T1000 (cell line): ENCODE data around the gene CNIH3.
"Not testable (repeated sequence)": the region's sequence is repeated elsewhere in the genome, so short reads cannot be mapped to it uniquely, and the experiment has no call there.

Experiments
- DNase-seq: peaks from one replicate; lab custom pipeline; 2025; ENCODE audit warnings: mixed read lengths; lab: John Stamatoyannopoulos, UW

The CNIH3 gene

GRCh38 chr1:224643653-224644052, 27.5 kb downstream of the CNIH3 start:
- no peak for DNase-seq

DNA sequence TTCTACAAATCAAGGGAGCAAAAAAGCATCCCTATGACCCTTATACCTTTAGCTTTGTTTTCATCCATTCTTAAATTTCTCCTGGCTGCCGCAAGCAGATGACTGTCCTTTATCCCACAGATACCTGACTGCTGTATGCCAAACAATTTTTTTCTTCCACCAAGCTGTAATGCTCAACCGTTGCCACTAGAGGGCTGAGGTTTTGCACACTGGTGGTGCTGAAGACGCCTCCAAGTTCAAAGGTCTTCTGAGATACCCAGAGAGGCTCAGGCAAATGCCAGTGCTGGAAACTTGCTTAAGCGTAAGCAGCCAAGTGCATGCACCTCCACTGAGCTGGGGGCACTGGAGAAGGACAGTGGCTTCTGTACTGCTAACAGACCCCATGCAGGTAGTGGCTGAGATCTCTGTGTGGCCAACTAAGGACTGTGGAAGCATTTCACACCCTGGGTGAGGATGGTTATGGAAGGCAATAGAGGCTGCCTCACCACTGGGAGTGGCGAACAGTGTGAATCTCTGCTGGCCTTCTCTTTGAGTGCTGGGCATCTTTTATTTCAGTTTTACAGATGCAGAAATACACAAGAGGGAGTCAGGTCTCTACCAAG, 28.5 kb downstream of the CNIH3 start:
- peak; percentile 16 for DNase-seq

GRCh38 chr1:224647449-224647848, 31.3 kb downstream of the CNIH3 start:
- DNase-seq = no peak

DNA sequence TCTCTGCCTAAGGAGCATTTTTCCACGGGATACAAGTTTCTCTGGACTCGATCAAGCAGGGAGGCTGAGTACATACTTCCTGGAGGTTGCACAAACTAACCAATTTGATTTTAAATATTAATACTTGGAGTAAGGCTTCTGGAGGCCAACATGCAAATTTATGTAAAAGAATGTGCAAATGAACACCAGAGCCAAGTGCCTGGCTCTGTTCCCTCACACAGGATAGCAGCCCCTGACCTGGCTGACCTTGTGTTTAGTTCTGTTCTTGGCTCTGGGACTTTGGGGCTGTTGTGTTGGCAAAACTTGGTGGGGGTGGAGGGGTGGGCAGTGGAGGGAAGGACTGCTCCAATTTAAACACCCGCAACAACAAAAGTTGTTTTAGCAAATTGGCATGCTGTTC, 34.2 kb downstream of the CNIH3 start:
- no peak for DNase-seq

- no peak for DNase-seq
Observed at GRCh38 chr1:224651188-224651587, 35.1 kb downstream of the CNIH3 start.

- no peak for DNase-seq
Observed at GRCh38 chr1:224656392-224656791, 40.3 kb downstream of the CNIH3 start.

- DNase-seq = no peak
Observed at GRCh38 chr1:224660074-224660473, 44.0 kb downstream of the CNIH3 start.

- no peak for DNase-seq
Observed at GRCh38 chr1:224662870-224663269, 46.8 kb downstream of the CNIH3 start.

DNA sequence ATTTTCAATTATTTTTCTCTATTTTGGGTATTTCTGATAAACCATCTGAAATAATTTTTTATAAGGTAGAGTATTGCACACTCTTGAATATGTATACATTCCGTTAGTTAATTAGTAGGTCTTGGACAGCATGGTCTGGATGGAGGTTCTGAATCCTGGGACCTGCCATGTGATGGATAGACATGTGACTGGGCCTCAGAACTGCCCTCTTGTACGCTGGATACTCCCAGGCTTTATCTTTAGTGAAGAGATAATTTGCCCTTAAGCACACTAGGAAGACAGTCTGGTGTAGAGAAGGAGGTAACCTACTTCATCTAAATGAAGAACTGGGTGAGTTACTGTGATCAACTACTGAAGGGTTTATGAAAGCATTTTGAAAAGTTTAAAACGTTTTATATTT, 48.9 kb downstream of the CNIH3 start:
- no peak for DNase-seq

DNA sequence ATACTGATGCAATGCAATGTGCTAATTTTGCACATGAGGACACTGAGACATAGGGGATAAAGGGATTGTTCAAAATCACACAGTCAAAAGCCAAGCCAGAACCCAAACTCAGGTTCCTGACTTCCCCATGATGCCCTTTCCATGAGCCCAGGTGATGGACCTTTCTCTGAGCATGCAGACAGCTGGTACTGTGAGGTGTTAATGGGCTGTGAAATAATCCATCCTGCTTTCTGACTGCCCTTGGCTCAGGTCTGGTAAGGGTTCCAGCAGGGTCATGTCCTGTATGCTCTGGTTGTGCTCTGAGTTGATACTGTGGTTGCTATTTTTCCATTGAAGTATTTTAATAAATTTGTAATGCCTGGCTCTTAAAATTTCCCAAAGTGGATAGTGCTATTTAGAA, 50.0 kb downstream of the CNIH3 start:
- no peak for DNase-seq

DNA sequence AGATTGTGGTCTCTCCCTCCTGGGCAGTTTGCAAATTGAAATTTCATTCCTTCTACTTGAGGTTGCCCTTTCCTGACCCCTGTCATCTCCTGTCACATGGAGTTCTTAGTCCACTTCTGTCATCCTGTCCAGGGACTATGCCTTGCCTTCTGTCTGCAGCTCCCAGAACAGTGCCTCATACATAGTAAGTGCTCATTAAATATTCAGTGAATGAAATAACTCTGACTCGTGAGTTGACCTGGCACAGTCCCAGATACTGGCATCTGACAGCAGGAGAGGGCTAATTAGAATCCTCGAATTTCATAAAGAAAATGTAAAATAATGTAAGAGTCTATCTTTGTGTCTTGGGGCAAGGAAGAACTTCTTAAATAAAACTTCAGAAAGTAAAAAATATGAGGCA, 50.8 kb downstream of the CNIH3 start:
- DNase-seq = no peak

GRCh38 chr1:224668984-224669383, 52.9 kb downstream of the CNIH3 start:
- DNase-seq = no peak

- no peak for DNase-seq
Observed at GRCh38 chr1:224669403-224669802, 53.3 kb downstream of the CNIH3 start.

- no peak for DNase-seq
Observed at GRCh38 chr1:224670506-224670905, 54.4 kb downstream of the CNIH3 start.

- no peak for DNase-seq
Observed at GRCh38 chr1:224671076-224671475, 55.0 kb downstream of the CNIH3 start.

DNA sequence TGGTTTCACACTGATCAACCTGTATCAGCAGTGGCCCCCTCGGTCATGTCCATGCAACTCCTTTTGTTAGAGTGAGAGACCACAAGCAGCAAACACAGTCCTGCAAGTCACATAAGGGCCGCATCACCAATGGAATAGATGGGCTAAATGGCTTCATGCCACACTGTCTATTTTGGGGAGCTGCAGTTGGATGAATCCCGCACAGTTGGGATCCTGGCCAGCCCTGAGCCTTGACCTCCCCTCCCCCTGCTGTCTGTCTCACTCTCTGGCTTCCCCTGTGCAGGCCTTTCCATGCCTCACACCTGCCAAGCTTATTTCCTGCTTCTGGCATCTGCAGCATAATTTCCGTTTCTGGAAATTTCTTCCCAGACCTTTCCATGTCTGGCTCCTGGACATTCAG, 57.0 kb downstream of the CNIH3 start:
- no peak for DNase-seq

DNA sequence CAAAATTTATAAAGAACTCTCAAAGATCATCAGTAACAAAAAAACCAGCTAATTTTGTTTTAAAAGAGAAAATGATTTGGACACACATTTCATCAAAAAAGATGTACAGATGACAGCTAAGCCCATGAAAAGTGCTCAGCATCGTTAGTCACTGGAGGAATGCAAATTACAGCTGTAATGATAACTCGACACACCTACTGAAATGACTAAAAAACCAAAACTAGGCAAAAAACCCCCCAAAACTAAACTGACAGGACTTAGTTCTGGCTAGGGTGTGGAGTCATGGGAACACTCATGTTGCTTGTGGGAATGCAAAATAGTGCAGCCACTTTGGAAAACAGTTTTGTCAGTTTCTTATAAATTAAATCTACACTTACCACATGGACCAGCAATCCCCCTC, 59.5 kb downstream of the CNIH3 start:
- DNase-seq = no peak

- DNase-seq = no peak
Observed at GRCh38 chr1:224676551-224676950, 60.4 kb downstream of the CNIH3 start.

DNA sequence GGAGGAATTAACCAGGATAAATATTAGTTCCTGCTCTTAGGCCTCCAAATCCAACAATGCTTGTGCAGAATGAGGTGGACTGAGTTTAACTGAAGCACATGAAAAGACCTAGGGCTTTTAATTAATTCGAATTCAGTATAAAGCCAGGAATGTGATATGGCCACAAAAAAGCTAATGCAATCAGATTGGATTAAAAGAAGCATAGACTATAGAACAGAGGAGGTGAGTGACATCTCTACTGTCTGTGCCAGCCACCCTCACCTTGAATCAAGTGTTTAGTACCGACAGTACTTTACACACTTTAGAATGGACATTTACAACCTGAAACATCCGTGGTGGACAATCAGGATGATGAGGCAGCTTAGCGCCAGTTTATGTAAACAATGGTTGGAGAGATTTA, 62.1 kb downstream of the CNIH3 start:
- DNase-seq = no peak

DNA sequence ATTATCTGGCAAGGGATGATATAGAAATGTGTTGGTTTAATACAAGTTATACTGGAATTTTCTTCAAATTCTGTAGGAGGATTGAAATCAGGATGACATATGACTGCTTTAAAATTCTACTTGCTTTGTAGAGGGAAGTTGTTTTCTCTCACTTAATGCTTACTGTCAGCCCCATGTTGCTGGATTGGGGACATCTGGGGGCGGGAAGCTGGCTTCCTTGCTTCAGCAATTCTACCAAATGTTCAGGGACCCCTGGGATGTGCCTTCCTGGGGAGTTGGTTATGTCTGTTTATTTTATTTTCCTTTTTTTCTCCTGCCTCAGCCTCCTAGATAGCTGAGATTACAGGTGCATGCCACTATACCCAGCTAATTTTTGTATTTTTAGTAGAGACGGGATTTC, 63.5 kb downstream of the CNIH3 start:
- no peak for DNase-seq

DNA sequence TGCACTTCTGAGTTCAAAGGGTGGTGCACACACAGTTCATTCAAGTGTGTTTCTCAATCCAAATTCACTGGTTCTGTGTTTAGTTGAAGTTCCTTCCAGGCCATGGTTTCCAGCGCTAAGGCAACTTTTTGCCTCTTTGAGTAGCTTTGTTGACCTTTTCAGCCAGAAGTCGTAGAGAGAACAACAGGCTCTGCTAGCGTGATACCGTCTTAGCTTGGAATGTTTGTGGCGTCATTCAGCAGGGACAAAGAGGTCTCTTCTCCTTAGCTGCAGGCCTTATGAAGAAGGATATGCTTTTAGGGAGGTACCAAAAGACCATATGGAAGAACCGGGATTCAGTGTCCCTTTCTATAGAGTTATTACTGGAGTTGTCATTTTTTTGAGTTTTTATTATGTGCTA, 65.7 kb downstream of the CNIH3 start:
- no peak for DNase-seq

- DNase-seq = no peak
Observed at GRCh38 chr1:224683936-224684335, 67.8 kb downstream of the CNIH3 start.

DNA sequence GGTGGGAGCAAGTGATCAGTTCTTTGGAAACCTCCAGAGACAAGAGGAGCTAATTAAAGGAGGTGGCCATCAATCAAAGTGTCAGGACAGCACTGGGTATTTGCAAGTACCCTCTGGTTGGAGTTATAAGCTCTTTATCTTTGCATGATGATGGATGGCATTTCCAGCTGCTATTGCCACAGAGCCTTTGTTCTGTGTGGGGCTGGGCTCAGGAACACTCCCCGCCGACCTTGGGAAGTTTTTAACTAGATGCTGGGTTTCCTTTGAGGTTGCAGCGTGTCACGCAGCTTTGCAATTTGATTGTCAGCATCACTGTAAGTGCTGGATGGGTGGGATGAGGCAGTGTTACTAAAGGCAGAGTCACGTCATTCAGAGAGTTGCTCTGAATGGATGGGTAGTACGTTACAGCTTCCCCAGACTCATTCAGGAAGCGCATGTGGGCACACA, 68.9 kb downstream of the CNIH3 start:
- DNase-seq = no peak

DNA sequence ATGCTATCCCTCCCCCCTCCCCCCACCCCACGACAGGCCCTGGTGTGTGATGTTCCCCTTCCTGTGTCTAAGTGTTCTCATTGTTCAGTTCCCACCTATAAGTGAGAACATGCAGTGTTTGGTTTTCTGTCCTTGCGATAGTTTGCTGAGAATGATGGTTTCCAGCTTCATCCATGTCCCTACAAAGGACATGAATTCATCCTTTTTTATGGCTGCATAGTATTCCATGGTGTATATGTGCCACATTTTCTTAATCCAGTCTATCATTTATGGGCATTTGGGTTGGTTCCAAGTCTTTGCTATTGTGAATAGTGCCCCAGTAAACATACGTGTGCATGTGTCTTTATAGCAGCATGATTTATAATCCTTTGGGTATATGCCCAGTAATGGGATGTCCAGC, 70.0 kb downstream of the CNIH3 start:
- not testable (repeated sequence) for DNase-seq

DNA sequence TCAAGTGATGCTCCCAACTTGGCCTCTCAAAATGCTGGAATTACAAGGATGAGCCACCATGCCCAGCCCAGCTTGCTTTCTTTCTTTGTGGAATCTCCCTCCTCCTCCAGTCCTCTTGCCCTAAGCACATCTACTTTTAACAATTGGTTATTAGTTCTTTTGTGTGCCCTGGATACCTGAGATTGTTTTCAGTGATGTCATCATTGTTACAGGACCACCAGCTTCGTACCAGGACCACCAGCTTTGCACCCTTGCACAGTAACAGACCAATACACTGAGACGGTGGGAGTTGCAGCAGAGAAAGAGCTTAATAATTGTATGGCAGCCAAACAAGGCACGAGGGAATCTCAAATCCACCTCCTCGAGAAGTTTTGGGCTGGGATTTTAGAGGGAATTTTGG, 71.3 kb downstream of the CNIH3 start:
- DNase-seq = no peak
